ENCODE measurements around the gene DACH1. TPM values are rescaled to one million over a fixed set of nuclear protein-coding genes. Genes with fewer than 3 reads are reported as not detected.

Gene DACH1
- total and polyA plus RNA-seq, 2 experiments from 2014 or later = 1.3 to 6.5 TPM

DNA sequence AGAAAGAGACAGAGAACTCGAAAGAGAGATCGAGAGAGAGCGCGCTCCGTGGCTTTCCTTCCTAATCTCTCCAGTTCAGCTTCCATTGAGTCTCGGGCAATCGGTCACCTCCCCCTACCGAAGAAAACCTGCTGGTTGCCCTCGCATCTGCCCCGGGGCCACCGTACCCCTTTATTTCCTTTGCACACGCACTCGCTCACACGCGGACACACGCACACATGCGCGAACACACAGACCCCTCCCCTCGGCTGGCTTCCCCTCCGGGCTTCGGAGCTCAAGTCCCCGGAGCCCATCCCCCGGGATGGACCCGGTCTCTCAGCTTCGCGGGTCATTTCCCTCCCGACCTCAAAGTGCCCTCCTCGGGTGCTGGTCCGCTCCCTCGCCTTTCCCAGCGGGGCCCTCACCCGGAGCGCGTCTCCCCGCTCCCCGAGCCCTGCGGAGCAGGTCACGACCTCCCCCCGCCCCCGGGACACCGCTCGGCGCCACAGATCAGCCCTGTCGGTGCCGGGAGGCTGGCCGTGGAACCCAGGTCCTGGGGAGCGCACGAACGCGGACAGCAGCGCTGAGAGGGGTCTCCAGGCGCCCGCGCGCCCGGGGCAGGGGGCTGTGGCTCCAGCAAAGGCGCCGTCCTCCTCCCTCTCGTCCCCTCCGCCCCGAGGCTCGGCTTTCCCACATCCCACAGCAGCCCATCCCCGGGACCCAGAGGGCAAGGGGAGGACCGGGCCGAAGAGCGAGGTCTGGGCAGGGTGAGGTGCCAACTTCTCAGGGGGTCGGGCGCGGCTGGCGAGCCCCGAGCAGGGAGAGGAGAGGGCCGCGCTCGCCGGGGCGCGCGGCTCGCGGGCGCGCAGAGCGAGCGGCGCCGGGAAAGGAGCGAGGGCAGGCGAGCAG lies 1.8 kb downstream of the DACH1 start:
- Histone ChIP-seq H2AFZ (peak overlapping the region; percentile 84), H3K27me3 (peaks cover 52% of the 10 kb centered on the region)

DNA sequence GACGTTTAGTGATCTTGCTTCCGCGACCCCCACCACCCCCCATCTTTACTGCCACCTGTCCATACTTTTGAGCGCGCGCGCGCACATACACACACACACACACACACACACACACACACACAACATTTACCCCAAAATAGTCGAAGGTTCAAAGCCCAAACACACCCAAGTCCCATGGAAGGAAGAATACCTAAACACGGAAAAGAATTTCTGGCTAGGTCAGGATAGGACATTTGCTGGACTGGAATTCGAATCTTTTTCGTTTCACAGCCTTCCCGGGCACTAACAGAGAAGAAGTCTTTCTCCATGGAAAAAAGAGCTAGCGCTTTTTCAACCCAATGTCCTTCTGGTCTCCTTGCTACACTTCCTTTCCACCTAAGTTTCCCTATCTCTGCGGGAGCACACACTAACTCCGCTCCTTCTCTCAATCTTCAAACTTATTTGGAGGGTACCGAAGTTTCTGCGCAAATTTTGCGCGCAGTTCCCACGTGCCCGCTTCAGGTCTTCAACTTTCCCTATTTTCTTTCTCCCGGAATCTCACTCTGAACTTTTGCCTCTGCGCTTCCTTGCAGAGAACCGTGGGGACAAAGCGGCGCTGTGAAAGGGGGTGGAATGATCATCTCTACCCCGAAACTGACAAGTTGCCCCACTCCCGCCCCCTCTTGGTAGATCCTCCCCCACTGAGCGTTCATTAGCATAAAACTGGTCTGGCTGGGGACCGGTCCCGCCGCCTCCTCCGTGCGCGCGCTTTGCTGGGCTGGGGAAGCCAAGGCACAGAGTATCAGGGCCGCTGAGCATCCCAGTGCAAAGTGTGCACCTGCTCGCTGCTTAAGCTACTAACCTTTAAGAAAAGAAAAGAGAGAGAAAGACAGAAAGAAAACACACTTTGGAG lies 2.7 kb downstream of the DACH1 start:
- Histone ChIP-seq H3K27me3 (peaks cover 44% of the 10 kb centered on the region), H3K4me1 (ENCODE audit: insufficient read depth) (no peaks in the 10 kb centered on the region), H2AFZ (peak overlapping the region; percentile 84), H3K79me2 (peaks cover 18% of the 10 kb centered on the region), H3K4me3 (peak overlapping the region; percentile 78), H4K20me1 (ENCODE audit: insufficient read depth, poor library complexity, severe bottlenecking) (no peaks in the 10 kb centered on the region), H3K9me3 (ENCODE audit: low read depth) (no peaks in the 10 kb centered on the region), H3K27ac (peak overlapping the region; percentile 28), H3K4me2 (peak overlapping the region; percentile 87), H3K36me3 (replicated peaks; ENCODE audit: insufficient read depth, low read depth) (no peaks in the 10 kb centered on the region), H3K9me2 (replicated peaks; ENCODE audit: insufficient read depth) (no peaks in the 10 kb centered on the region)
- peak; percentile 61 for DNase-seq (ENCODE audit: low spot score)
- 4% methylated on average over 37 of the region's 39 CpGs for WGBS (ENCODE audit: low lambda C conversion rate, missing lambda C conversion rate)
- no peak for TF ChIP-seq EZH2phosphoT487 (IDR thresholded peaks at IDR 0.05; ENCODE audit: low read depth, severe bottlenecking, unreplicated experiment)
- TF ChIP-seq, protein P1, sequence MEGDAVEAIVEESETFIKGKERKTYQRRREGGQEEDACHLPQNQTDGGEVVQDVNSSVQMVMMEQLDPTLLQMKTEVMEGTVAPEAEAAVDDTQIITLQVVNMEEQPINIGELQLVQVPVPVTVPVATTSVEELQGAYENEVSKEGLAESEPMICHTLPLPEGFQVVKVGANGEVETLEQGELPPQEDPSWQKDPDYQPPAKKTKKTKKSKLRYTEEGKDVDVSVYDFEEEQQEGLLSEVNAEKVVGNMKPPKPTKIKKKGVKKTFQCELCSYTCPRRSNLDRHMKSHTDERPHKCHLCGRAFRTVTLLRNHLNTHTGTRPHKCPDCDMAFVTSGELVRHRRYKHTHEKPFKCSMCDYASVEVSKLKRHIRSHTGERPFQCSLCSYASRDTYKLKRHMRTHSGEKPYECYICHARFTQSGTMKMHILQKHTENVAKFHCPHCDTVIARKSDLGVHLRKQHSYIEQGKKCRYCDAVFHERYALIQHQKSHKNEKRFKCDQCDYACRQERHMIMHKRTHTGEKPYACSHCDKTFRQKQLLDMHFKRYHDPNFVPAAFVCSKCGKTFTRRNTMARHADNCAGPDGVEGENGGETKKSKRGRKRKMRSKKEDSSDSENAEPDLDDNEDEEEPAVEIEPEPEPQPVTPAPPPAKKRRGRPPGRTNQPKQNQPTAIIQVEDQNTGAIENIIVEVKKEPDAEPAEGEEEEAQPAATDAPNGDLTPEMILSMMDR (IDR thresholded peaks at IDR 0.05; ENCODE audit: poor library complexity) = no peak
- TF ChIP-seq EZH2 (IDR thresholded peaks at IDR 0.05; ENCODE audit: borderline replicate concordance) = no peak

More for the DNA sequence above, 1.8 kb downstream of the DACH1 start:
- 1% methylated on average over 70 of the region's 88 CpGs for WGBS (ENCODE audit: low lambda C conversion rate, missing lambda C conversion rate)
- Histone ChIP-seq H3K36me3 (replicated peaks; ENCODE audit: insufficient read depth, low read depth) (no peaks in the 10 kb centered on the region), H3K27ac (peak overlapping the region; percentile 28), H3K4me1 (ENCODE audit: insufficient read depth) (no peaks in the 10 kb centered on the region), H3K9me3 (ENCODE audit: low read depth) (no peaks in the 10 kb centered on the region), H3K4me3 (peak overlapping the region; percentile 78), H3K79me2 (peaks cover 14% of the 10 kb centered on the region), H3K9me2 (replicated peaks; ENCODE audit: insufficient read depth) (no peaks in the 10 kb centered on the region), H3K4me2 (peak overlapping the region; percentile 87), H4K20me1 (ENCODE audit: insufficient read depth, poor library complexity, severe bottlenecking) (no peaks in the 10 kb centered on the region)
- DNase-seq (ENCODE audit: low spot score) = peak; percentile 34
- TF ChIP-seq, protein P1 (IDR thresholded peaks at IDR 0.05; ENCODE audit: poor library complexity) = no peak
- no peak for TF ChIP-seq EZH2 (IDR thresholded peaks at IDR 0.05; ENCODE audit: borderline replicate concordance)
- no peak for TF ChIP-seq EZH2phosphoT487 (IDR thresholded peaks at IDR 0.05; ENCODE audit: low read depth, severe bottlenecking, unreplicated experiment)

DNA sequence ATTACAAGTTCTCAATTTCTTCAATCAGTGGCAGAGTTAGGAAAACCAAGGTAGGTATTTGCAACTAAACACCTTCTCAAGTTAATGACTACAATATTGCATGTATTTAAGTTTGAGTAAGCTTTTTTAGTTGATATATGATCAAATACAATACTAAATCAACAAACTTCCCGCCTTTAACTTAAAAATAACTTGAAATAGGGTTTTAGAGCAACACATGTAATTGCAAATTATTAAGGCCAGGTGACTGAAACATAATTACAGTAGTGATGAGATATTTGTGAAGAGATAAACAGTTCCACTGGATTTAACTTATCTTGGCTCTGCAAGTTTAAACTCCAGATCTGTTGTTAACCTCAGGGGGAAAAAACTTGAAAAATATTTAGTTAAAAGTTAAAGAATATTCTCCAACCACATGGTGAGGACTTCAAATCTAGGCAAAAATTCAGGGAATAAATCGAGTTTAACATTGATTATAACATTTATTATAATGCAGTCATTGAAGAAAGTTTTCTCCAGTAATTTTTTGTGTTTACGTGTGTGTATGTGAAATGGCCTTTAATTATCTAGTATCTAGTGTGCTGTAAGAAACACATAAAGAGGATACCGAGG lies 3.6 kb downstream of the DACH1 start:
- no peaks in the 10 kb centered on the region for H3K9me2 ChIP-seq (replicated peaks; ENCODE audit: insufficient read depth)
- no peak overlapping the region for H2AFZ ChIP-seq
- peak overlapping the region; percentile 87 for H3K4me2 ChIP-seq
- no peak for DNase-seq (ENCODE audit: low spot score)
- no peaks in the 10 kb centered on the region for H3K36me3 ChIP-seq (replicated peaks; ENCODE audit: insufficient read depth, low read depth)
- H3K27ac ChIP-seq = no peak overlapping the region
- H4K20me1 ChIP-seq (ENCODE audit: insufficient read depth, poor library complexity, severe bottlenecking) = no peaks in the 10 kb centered on the region
- H3K79me2 ChIP-seq = peaks cover 23% of the 10 kb centered on the region
- no peaks in the 10 kb centered on the region for H3K9me3 ChIP-seq (ENCODE audit: low read depth)
- 62% methylated on average over 4 of the region's 4 CpGs for WGBS (ENCODE audit: low lambda C conversion rate, missing lambda C conversion rate)
- no peaks in the 10 kb centered on the region for H3K4me1 ChIP-seq (ENCODE audit: insufficient read depth)
- peaks cover 34% of the 10 kb centered on the region for H3K27me3 ChIP-seq
- H3K4me3 ChIP-seq = no peak overlapping the region
- TF ChIP-seq EZH2 (IDR thresholded peaks at IDR 0.05; ENCODE audit: borderline replicate concordance) (no peak), EZH2phosphoT487 (IDR thresholded peaks at IDR 0.05; ENCODE audit: low read depth, severe bottlenecking, unreplicated experiment) (no peak)
- TF ChIP-seq, protein P1 (IDR thresholded peaks at IDR 0.05; ENCODE audit: poor library complexity) = no peak

All from hepatocyte (in vitro differentiated cells).